Stimulated activated CD4-positive, alpha-beta T cell treated with anti-CD3 and anti-CD28 coated beads, Interleukin-4, amount 100 ng/mL, for 24 hours (primary cell): ENCODE results near the gene SLC25A6.
"Not testable (repeated sequence)": the region's sequence is repeated elsewhere in the genome, so short reads cannot be mapped to it uniquely, and the experiment has no call there.

ENCODE experiments used
- DNase-seq: peaks from one replicate; pipeline ENCODE4 v3.0.0-alpha.2; 2020

The SLC25A6 gene

GRCh38 chrX:1351981-1352714 lies 39.8 kb downstream of the SLC25A6 start:
- DNase-seq, result no peak

GRCh38 chrX:1349606-1350005 lies 42.3 kb downstream of the SLC25A6 start:
- DNase-seq, result not testable (repeated sequence)

- DNase-seq, result no peak
Observed at GRCh38 chrX:1341545-1342184, 50.2 kb downstream of the SLC25A6 start.

- DNase-seq, result no peak
Observed at GRCh38 chrX:1336948-1337779, 54.7 kb downstream of the SLC25A6 start.

- no peak for DNase-seq
Observed at GRCh38 chrX:1336331-1336943, 55.5 kb downstream of the SLC25A6 start, which contains the start of gene IL3RA. IL3RA (plus strand) TSS chrX:1336785; CDS start chrX:1341766, 4,981 bp downstream.
